Stimulated activated CD8-positive, alpha-beta memory T cell treated with anti-CD3 and anti-CD28 coated beads, Interleukin-15, amount 100 ng/mL, for 4 hours (primary cell): ENCODE measurements around the gene AFF3.
"Not testable (repeated sequence)": the region's sequence is repeated elsewhere in the genome, so short reads cannot be mapped to it uniquely, and the experiment has no call there.

Experiments
- DNase-seq, 2 donors: peaks; one replicate each; pipeline ENCODE4 v3.0.0-alpha.2; 2020; ENCODE audit warnings: low read depth in 2 of 2

AFF3 gene

GRCh38 chr2:100142393-100142792 lies at the start of gene AFF3:
TSS of gene AFF3 (minus strand) at chr2:100142590. CDS start at chr2:100104454, 38,136 bp downstream.
- no peak for DNase-seq

GRCh38 chr2:100189387-100189786 lies 47.0 kb upstream of the AFF3 start:
- DNase-seq: no peak

GRCh38 chr2:100188326-100188725 lies 45.9 kb upstream of the AFF3 start:
- DNase-seq: no peak

GRCh38 chr2:100186126-100186525 lies 43.7 kb upstream of the AFF3 start:
- no peak for DNase-seq

- no peak for DNase-seq
These were observed 43.1 kb upstream of the AFF3 start for GRCh38 chr2:100185516-100185915.

- no peak for DNase-seq
These were observed 42.7 kb upstream of the AFF3 start for GRCh38 chr2:100185105-100185504.

GRCh38 chr2:100184055-100184737 lies 41.8 kb upstream of the AFF3 start:
- no peak for DNase-seq

GRCh38 chr2:100182494-100183361 lies 40.3 kb upstream of the AFF3 start:
- DNase-seq: no peak

- no peak for DNase-seq
These were observed 38.1 kb upstream of the AFF3 start for GRCh38 chr2:100180503-100180902.

- DNase-seq: no peak
These were observed 37.4 kb upstream of the AFF3 start for GRCh38 chr2:100179806-100180205.

GRCh38 chr2:100178864-100179263 lies 36.5 kb upstream of the AFF3 start:
- no peak for DNase-seq

GRCh38 chr2:100178085-100178788 lies 35.8 kb upstream of the AFF3 start:
- DNase-seq: no peak

- DNase-seq: no peak
These were observed 34.5 kb upstream of the AFF3 start for GRCh38 chr2:100176925-100177324.

GRCh38 chr2:100174026-100174431 lies 31.6 kb upstream of the AFF3 start:
- no peak for DNase-seq

- no peak for DNase-seq
These were observed 24.3 kb upstream of the AFF3 start for GRCh38 chr2:100166701-100167100.

- no peak for DNase-seq
These were observed 21.2 kb upstream of the AFF3 start for GRCh38 chr2:100163605-100164004.

- DNase-seq: no peak
These were observed 19.7 kb upstream of the AFF3 start for GRCh38 chr2:100161945-100162620.

- no peak for DNase-seq
These were observed 18.0 kb upstream of the AFF3 start for GRCh38 chr2:100160396-100160795.

- DNase-seq: not testable (repeated sequence)
These were observed 9.4 kb upstream of the AFF3 start for GRCh38 chr2:100151832-100152231.

- no peak for DNase-seq
These were observed 8.9 kb upstream of the AFF3 start for GRCh38 chr2:100151310-100151709.

GRCh38 chr2:100148883-100149282 lies 6.5 kb upstream of the AFF3 start:
- DNase-seq: no peak

- no peak for DNase-seq
These were observed 4.2 kb upstream of the AFF3 start for GRCh38 chr2:100146657-100146960.
